Transverse colon (tissue), 4 donors: Measurements from ENCODE around the gene CD300E. TPM values are rescaled to one million over a fixed set of nuclear protein-coding genes. Genes with fewer than 3 reads are reported as not detected.

ENCODE experiments used
- DNase-seq: peaks from one replicate; pipeline ENCODE4 v3.0.0-alpha.2; 2019
- H3K27ac ChIP-seq, 4 donors: fragments of 200-600 bp; sonication (generic); 2 replicates each; pipeline ENCODE4 v1.5.1; 2016 to 2018; ENCODE audit warnings: inconsistent platforms in 4 of 4
- H3K27me3 ChIP-seq: fragments of 200-600 bp; sonication (generic); 2 replicates; pipeline ENCODE4 v1.5.1; 2017; ENCODE audit warnings: inconsistent platforms
- H3K36me3 ChIP-seq, 4 donors: fragments of 200-600 bp; sonication (generic); 2 replicates each; pipeline ENCODE4 v1.5.1; 2017 to 2019; ENCODE audit warnings: inconsistent platforms in 4 of 4
- H3K4me1 ChIP-seq, 4 donors: fragments of 200-600 bp; sonication (generic); 2 replicates each; pipeline ENCODE4 v1.5.1; 2017 to 2020; ENCODE audit warnings: inconsistent platforms in 4 of 4
- H3K4me3 ChIP-seq, 4 donors: fragments of 200-600 bp; sonication (generic); 1 replicate in 1 of 4; 2 replicates in 3 of 4; pipeline versions ENCODE4 v1.5.1 to v1.6.1; 2017 to 2019; ENCODE audit warnings: inconsistent platforms in 4 of 4
- H3K9me3 ChIP-seq, 2 donors: fragments of 200-600 bp; sonication (generic); 2 replicates each; pipeline ENCODE4 v1.5.1; 2017 to 2019; ENCODE audit warnings: inconsistent platforms in 2 of 2
- EP300 ChIP-seq: sonication (generic); formaldehyde crosslinking; IDR thresholded peaks from one replicate; pipeline ENCODE4 v1.6.1; 2017; ENCODE audit warnings: antibody characterized with exemption, low read depth
- POLR2A ChIP-seq: fragments of 450-650 bp; IDR thresholded peaks from one replicate; pipeline ENCODE4 v1.6.1; 2016; ENCODE audit warnings: antibody characterized with exemption, mild to moderate bottlenecking, moderate library complexity
- POLR2AphosphoS5 ChIP-seq, 3 donors: sonication (generic); formaldehyde crosslinking; IDR thresholded peaks; one replicate each; pipeline ENCODE4 v1.6.1; 2016; ENCODE audit warnings: antibody characterized with exemption in 3 of 3
- WGBS, 2 donors: methylation state at CpG; one replicate each; pipeline ENCODE4 v1.1.5; 2018; ENCODE audit warnings: low coverage in 1 of 2; 5-methylcytosine and 5-hydroxymethylcytosine counted together
- in situ Hi-C, 4 donors: fragments of 200-750 bp; cut with MboI; loops; one replicate each; pipeline versions ENCODE4 v1.15.0 to v1.15.1; 2017; ENCODE audit warnings: low sequenced_read_pairs in 3 of 4, low pct_ligation_motif_present in 1 of 4, low pct_unique_long_range_greater_than_20kb in 1 of 4
- intact Hi-C: fragments of 100-400 bp; cut with DNase I; formaldehyde crosslinking; loops from one replicate; pipeline ENCODE4 v1.15.1; 2023; ENCODE audit warnings: low total_unique reads
- total RNA-seq, 4 donors: library from RNA; depleted of rRNA; stranded (reverse); fragments of >200 nt; gene quantifications; one replicate each; pipeline ENCODE4 v1.1.0, GENCODE V29; 2016
- TF ChIP-seq, protein P1 (sequence below), 5 experiments: fragments of 200-600 bp in 3 of 5; fragments of 450-650 bp in 2 of 5; sonication (generic) in 3 of 5; IDR thresholded peaks; 1 replicate in 2 of 5; 2 replicates in 3 of 5; pipeline ENCODE4 v1.5.1; 2016 to 2017; ENCODE audit warnings: antibody characterized with exemption in 5 of 5, inconsistent platforms in 3 of 5, mild to moderate bottlenecking in 2 of 5, moderate library complexity in 1 of 5

CD300E gene
- total RNA-seq, 4 donors from 2014 or later, result 0.14 to 0.32 TPM; not detected in 2

DNA sequence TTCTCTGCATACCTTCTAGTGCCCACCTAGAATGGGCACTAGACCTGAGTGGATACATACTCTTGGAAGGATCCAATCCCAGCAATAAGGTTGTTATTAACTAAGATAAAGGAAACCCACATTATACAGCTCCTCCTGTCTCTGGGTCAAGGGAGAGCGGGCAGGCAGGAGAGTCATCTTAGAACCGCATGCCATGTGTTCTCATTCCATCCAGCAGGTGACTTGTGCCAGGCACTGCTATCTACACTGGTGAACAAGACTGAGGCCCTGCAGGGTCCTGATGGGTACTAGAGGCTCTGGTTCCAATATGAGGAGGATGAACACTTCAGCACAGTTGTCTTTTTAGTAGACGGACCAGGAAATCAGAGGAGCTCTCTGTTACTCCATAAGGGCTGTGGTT, 50.4 kb downstream of the CD300E start:
- Histone ChIP-seq H3K36me3 (no peaks in the 10 kb centered on the region), H3K9me3 (no peaks in the 10 kb centered on the region), H3K27me3 (no peaks in the 10 kb centered on the region), H3K4me3 (no peak overlapping the region), H3K4me1 (peaks cover 0 to 6% (median 4%) of the 10 kb centered on the region in 4 donors), H3K27ac (no peak overlapping the region)
- 78% methylated on average over 3 of the region's 3 CpGs; no CpG with 5 or more reads in 1 of the 2 donors for WGBS, 2 donors
- DNase-seq, result no peak
- in situ Hi-C loops, result no loop called here
- intact Hi-C loops, result no loop called here
- TF ChIP-seq EP300, result no peak
- no peak for TF ChIP-seq POLR2A
- TF ChIP-seq, protein P1, sequence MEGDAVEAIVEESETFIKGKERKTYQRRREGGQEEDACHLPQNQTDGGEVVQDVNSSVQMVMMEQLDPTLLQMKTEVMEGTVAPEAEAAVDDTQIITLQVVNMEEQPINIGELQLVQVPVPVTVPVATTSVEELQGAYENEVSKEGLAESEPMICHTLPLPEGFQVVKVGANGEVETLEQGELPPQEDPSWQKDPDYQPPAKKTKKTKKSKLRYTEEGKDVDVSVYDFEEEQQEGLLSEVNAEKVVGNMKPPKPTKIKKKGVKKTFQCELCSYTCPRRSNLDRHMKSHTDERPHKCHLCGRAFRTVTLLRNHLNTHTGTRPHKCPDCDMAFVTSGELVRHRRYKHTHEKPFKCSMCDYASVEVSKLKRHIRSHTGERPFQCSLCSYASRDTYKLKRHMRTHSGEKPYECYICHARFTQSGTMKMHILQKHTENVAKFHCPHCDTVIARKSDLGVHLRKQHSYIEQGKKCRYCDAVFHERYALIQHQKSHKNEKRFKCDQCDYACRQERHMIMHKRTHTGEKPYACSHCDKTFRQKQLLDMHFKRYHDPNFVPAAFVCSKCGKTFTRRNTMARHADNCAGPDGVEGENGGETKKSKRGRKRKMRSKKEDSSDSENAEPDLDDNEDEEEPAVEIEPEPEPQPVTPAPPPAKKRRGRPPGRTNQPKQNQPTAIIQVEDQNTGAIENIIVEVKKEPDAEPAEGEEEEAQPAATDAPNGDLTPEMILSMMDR (IDR thresholded peaks at IDR 0.05), result no peak
- no peak for TF ChIP-seq POLR2AphosphoS5 (IDR thresholded peaks at IDR 0.05)

DNA sequence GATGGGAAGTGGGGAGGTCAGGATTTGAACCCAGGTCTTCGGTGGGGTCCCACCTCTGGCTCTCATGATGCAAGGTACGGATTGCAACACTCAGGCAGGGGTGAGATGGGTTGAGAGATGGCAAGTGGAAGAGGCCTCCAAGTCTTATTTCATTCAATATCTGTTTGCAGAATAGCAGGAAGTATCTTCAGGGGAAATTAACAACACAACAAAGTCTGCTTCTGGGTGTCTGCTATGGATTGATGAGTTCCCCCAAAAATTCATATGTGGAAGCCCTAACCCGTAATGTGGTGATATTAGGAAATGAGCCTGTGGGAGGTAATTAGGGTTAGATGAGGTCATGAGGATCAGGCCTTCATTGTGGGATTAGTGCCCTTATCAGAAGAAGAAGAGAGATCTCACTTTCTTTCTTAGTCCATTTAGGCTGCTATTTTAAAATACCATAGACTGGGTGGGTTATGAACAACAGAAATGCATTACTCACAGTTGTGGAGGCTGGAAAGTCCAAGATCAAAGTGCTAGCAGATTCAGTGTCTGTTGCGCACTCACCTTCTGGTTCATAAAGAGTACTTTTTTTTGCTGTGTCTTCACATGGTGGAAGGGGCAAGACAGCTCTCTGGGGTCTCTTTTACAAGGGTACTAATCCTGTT, 51.8 kb downstream of the CD300E start:
- in situ Hi-C loops (no loop called here), intact Hi-C loops (no loop called here)
- Histone ChIP-seq H3K4me1 (peaks cover 0 to 6% (median 4%) of the 10 kb centered on the region in 4 donors), H3K27me3 (no peaks in the 10 kb centered on the region), H3K9me3 (no peaks in the 10 kb centered on the region), H3K36me3 (no peaks in the 10 kb centered on the region), H3K4me3 (no peak overlapping the region), H3K27ac (no peak overlapping the region)
- 88 to 100% methylated on average over 1 to 4 of the region's 4 CpGs for WGBS, 2 donors
- no peak for DNase-seq
- TF ChIP-seq, protein P1 (IDR thresholded peaks at IDR 0.05), result no peak

DNA sequence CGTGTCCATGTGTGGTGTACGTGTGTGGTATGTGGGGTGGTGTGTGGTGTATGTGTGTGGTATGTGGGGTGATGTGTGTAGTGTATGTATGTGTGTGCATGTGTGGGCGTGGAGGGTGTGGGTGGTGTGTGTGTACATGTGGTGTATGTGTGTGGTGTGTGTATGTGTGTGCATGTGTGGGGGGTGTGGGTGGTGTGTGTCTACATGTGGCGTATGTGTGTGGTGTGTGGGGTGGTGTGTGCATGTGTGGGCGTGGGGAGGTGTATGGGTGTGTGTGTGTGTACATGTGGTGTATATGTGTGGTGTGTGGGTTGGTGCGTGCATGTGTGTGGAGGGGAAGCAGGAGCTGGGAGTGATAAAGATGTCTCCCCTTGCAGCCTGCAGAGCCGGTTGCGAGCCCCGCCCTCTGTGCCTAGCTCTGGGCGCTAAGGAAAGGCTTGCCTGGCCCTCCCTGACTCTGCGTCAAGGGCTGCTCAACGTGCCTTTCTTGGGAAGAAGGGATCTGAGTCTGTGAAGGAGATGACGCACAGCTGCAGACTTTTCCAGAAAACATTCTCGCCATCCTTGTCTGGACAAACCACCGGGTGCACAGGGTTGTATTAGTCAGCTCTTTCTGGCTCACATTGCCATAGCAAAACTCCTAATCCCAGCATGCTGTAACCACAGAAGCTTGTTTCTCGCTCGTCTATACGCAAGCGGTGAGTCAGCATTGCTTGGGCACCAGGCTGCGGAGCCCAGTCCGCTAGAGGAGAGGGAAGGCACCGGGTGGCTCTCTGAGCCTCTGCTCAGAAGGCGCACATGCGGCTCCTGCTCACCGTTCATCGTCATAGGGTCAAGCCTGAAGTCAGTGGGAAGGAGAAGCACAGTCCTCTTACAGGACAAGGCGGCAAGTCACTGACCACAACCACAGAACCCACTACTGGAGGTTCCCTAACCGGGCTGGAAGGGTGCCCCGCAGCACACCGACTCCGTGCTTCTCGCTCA, 54.2 kb downstream of the CD300E start:
- 65 to 100% methylated on average over 3 to 30 of the region's 32 CpGs for WGBS, 2 donors
- in situ Hi-C loops (no loop called here), intact Hi-C loops (no loop called here)
- H3K4me1 ChIP-seq, result peaks cover 0 to 4% (median 3%) of the 10 kb centered on the region in 4 donors
- TF ChIP-seq, protein P1 (IDR thresholded peaks at IDR 0.05), result no peak
- no peak for TF ChIP-seq POLR2AphosphoS5 (IDR thresholded peaks at IDR 0.05)
- TF ChIP-seq EP300, result no peak
- TF ChIP-seq POLR2A, result no peak
- H3K36me3 ChIP-seq, result no peaks in the 10 kb centered on the region
- DNase-seq, result peak; percentile 14
- H3K27ac ChIP-seq, result no peak overlapping the region
- H3K9me3 ChIP-seq, result no peaks in the 10 kb centered on the region
- H3K4me3 ChIP-seq, result no peak overlapping the region
- H3K27me3 ChIP-seq, result no peaks in the 10 kb centered on the region

DNA sequence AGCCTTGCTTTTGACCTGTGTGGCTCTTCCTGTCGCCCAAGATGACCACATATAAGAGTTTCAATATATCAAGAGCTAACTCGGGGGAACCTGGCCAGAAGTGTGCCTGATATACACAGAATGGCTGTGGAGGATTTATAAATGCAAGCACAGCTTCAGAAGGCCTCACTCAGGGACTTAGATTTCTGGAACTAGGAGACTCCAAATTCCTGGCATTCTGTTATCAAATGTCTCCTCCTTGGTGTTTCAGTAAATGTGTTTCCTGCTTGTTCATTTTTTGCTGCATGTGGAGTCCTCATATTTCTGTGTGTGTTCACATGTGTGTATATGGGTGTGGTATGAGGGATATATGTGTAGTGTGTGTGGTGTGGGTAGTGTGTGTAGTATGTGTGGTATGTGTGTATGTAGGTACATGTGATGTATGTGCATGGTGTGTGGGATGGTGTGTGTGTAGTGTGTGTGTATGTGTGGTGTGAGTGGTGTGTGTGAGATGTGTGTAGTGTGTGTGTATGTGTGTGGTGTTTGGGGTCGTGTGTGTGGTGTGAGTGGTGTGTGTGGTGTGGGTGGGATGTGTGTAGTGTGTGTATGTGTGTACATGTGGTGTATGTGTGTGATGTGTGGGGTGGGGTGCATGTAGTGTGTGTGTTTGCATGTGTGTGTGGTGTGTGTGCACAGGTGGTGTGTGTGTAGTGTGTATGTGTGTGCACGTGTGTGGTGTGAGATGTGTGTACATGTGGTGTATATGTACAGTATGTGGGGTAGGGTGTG, 55.2 kb downstream of the CD300E start:
- H3K27me3 ChIP-seq, result no peaks in the 10 kb centered on the region
- in situ Hi-C loops (no loop called here), intact Hi-C loops (no loop called here)
- H3K4me1 ChIP-seq, result peaks cover 0 to 3% (median 0%) of the 10 kb centered on the region in 4 donors
- no peak for DNase-seq
- TF ChIP-seq EP300 (no peak), POLR2A (no peak), POLR2AphosphoS5 (IDR thresholded peaks at IDR 0.05) (no peak)
- TF ChIP-seq, protein P1 (IDR thresholded peaks at IDR 0.05), result no peak
- H3K9me3 ChIP-seq, result no peaks in the 10 kb centered on the region
- H3K36me3 ChIP-seq, result no peaks in the 10 kb centered on the region
- WGBS, 2 donors, result 73 to 83% methylated on average over 2 to 4 of the region's 4 CpGs
- H3K27ac ChIP-seq, result no peak overlapping the region
- H3K4me3 ChIP-seq, result no peak overlapping the region
